Upper lobe of right lung (tissue), 1 donor: ENCODE data around the gene DOK1. TPM values are rescaled to one million over a fixed set of nuclear protein-coding genes. Genes with fewer than 3 reads are reported as not detected.

Source experiments
- ATAC-seq: fragments of 200-7000 bp; cut with Tn5 transposase; one replicate; pipeline ENCODE4 v1.9.1; 2020; ENCODE audit warnings: mild to moderate bottlenecking, moderate library complexity
- DNase-seq: peaks from one replicate; pipeline ENCODE4 v3.0.0-alpha.2; 2020
- H3K27ac ChIP-seq: fragments of 200-600 bp; one replicate; pipeline ENCODE4 v1.8.0; 2022
- H3K27me3 ChIP-seq: fragments of 200-600 bp; one replicate; pipeline ENCODE4 v1.8.0; 2022; ENCODE audit warnings: mild to moderate bottlenecking
- H3K36me3 ChIP-seq: fragments of 200-600 bp; one replicate; pipeline ENCODE4 v1.8.0; 2022
- H3K4me1 ChIP-seq: fragments of 200-600 bp; one replicate; pipeline ENCODE4 v1.8.0; 2022
- H3K4me3 ChIP-seq: fragments of 200-600 bp; one replicate; pipeline ENCODE4 v1.8.0; 2022; ENCODE audit warnings: mild to moderate bottlenecking
- H3K9me3 ChIP-seq: fragments of 200-600 bp; one replicate; pipeline ENCODE4 v1.8.0; 2022
- CTCF ChIP-seq: fragments of 200-600 bp; IDR thresholded peaks from one replicate; pipeline ENCODE4 v1.8.0; 2022; ENCODE audit warnings: antibody characterized with exemption
- intact Hi-C: fragments of 100-400 bp; cut with DNase I; formaldehyde crosslinking; loops from one replicate; pipeline ENCODE4 v1.11.0; 2022
- total RNA-seq: library from RNA; stranded (reverse); fragmentation: NEBNext Ultra II Directional; extraction: Animal tissue kit (Norgen Biotek cat#: 25700); gene quantifications from one replicate; pipeline ENCODE4 v1.2.1, GENCODE V29; 2021
- donor health status: DM: no; HTN: yes; CAD: no; lungs with severe emphysema.

The DOK1 gene
- total RNA-seq, 1 donor from 2014 or later, result 35.7 TPM

- Histone ChIP-seq H3K36me3 (peaks cover 22% of the 10 kb centered on the region), H3K4me3 (no peak overlapping the region), H3K9me3 (no peaks in the 10 kb centered on the region), H3K4me1 (peaks cover 10% of the 10 kb centered on the region), H3K27me3 (peaks cover 16% of the 10 kb centered on the region), H3K27ac (no peak overlapping the region)
- ATAC-seq (no peak), DNase-seq (no peak)
- no peak for TF ChIP-seq CTCF
- intact Hi-C loops, result no loop called here
Measured at GRCh38 chr2:74524005-74524404, 30.5 kb upstream of the DOK1 start.

GRCh38 chr2:74524955-74525716, 29.4 kb upstream of the DOK1 start:
- peaks cover 5% of the 10 kb centered on the region for H3K27me3 ChIP-seq
- no peaks in the 10 kb centered on the region for H3K9me3 ChIP-seq
- no peak overlapping the region for H3K4me3 ChIP-seq
- no peak overlapping the region for H3K27ac ChIP-seq
- H3K4me1 ChIP-seq, result peaks cover 10% of the 10 kb centered on the region
- peaks cover 22% of the 10 kb centered on the region for H3K36me3 ChIP-seq
- intact Hi-C loops, result no loop called here
- no peak for TF ChIP-seq CTCF
- ATAC-seq (no peak), DNase-seq (no peak)

GRCh38 chr2:74525717-74526648, 28.5 kb upstream of the DOK1 start, which contains the start of gene DQX1:
Gene DQX1 (minus strand): TSS chr2:74526231. CDS start chr2:74525729, 502 bp downstream.
- DNase-seq, result no peak
- peaks cover 15% of the 10 kb centered on the region for H3K4me1 ChIP-seq
- ATAC-seq, result no peak
- peaks cover 22% of the 10 kb centered on the region for H3K36me3 ChIP-seq
- H3K27me3 ChIP-seq, result no peaks in the 10 kb centered on the region
- no peak within 1 kb of the TSS for H3K4me3 ChIP-seq
- intact Hi-C loops, result no loop called here
- no peak for TF ChIP-seq CTCF
- no peaks in the 10 kb centered on the region for H3K9me3 ChIP-seq
- H3K27ac ChIP-seq, result no peak within 1 kb of the TSS

- Histone ChIP-seq H3K27ac (no peak overlapping the region), H3K9me3 (no peaks in the 10 kb centered on the region), H3K27me3 (no peaks in the 10 kb centered on the region), H3K4me1 (peaks cover 22% of the 10 kb centered on the region), H3K36me3 (peaks cover 22% of the 10 kb centered on the region), H3K4me3 (no peak overlapping the region)
- DNase-seq, result no peak
- TF ChIP-seq CTCF, result no peak
- ATAC-seq, result no peak
- intact Hi-C loops, result no loop called here
Measured at GRCh38 chr2:74526649-74527230, 27.8 kb upstream of the DOK1 start.

- no peak for TF ChIP-seq CTCF
- Histone ChIP-seq H3K36me3 (peaks cover 28% of the 10 kb centered on the region), H3K27me3 (no peaks in the 10 kb centered on the region), H3K4me1 (peaks cover 24% of the 10 kb centered on the region), H3K4me3 (no peak overlapping the region), H3K27ac (no peak overlapping the region), H3K9me3 (no peaks in the 10 kb centered on the region)
- intact Hi-C loops, result no loop called here
- DNase-seq (no peak), ATAC-seq (no peak)
Measured at GRCh38 chr2:74527741-74528140, 26.8 kb upstream of the DOK1 start.
